HFFc6 (cell line): ENCODE results near the gene TEX2. TPM values are rescaled to one million over a fixed set of nuclear protein-coding genes. Genes with fewer than 3 reads are reported as not detected.
A peak's percentile ranks its signal among the peaks of the same experiment; 100 is the strongest.

Source experiments
- DNase-seq: peaks from one replicate; pipeline ENCODE4 v3.0.0-alpha.2; 2018
- H3K27ac Mint-ChIP-seq: 2 replicates; pipeline ENCODE4 v1.8.0; 2020; ENCODE audit warnings: mild to moderate bottlenecking, mixed read lengths
- H3K27me3 Mint-ChIP-seq: 2 replicates; pipeline ENCODE4 v1.8.0; 2021; ENCODE audit warnings: mild to moderate bottlenecking, moderate library complexity, mixed read lengths; ENCODE audit not compliant: insufficient read depth
- H3K36me3 Mint-ChIP-seq: 2 replicates; pipeline ENCODE4 v1.8.0; 2021; ENCODE audit warnings: low read depth, mixed read lengths
- H3K4me1 Mint-ChIP-seq: 2 replicates; pipeline ENCODE4 v1.8.0; 2020; ENCODE audit warnings: low read depth, mixed read lengths
- H3K4me3 Mint-ChIP-seq: 2 replicates; pipeline ENCODE4 v1.8.0; 2020; ENCODE audit warnings: mild to moderate bottlenecking, moderate library complexity, mixed read lengths
- H3K9me3 Mint-ChIP-seq: 2 replicates; pipeline ENCODE4 v1.8.0; 2020; ENCODE audit warnings: mild to moderate bottlenecking, mixed read lengths
- CTCF ChIP-seq: fragments of 200-600 bp; sonication (generic); IDR thresholded peaks from 2 replicates; pipeline ENCODE4 v1.5.0; 2021; ENCODE audit warnings: antibody characterized with exemption, mild to moderate bottlenecking
- total RNA-seq, 6 experiments: library from RNA; stranded (reverse); fragmentation: NEBNext Ultra II Directional; extraction: Animal tissue kit (Norgen Biotek cat#: 25700); gene quantifications; 2 replicates in 1 of 6; 3 replicates in 5 of 6; pipeline ENCODE4 v1.2.3, GENCODE V29; 2021

TEX2 gene
- total RNA-seq, 6 experiments from 2014 or later = 41.2 to 58.7 (median 44.4) TPM

DNA sequence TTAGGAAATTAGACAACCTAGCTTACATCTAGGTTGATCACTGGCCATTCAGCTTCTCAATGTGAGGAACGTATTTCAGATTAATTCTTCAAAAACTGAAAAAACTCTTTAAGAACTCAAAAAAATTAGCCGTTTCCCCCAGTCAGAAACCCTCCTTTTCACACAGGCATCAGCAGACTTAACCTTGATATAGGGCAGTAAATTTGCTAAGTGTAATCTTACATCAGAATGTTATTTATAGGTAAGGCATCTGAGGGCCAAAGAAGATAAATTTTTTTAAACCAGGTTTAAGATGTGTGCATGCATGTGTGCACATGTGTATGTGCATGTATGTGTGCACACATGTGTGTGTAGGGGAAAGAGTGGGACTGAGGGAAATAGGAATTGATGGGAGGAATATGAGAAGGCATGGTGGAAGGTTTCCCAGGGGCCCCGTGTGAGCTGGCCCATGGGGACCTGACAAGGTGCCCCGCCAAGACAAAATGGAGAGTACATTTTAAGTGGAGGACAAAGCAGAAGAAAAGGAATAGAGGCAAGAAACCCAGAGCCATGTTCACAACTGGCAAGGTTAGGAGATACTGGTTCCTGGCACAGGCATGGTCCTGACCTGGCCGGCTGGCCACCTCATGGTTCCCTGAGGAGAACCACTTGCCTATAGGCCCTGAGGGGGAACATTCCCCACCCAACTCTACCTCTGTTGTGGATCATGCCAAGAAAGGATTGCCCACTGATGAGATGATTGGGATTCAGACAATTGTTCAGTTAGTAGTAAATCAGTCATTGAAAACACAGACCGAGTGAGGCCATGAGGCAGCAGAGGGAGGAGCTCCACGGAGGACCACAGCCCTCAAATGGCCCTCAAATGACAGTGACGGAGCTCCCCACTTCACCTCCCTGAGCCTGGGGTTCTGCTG, 33.0 kb downstream of the TEX2 start:
- H3K4me3 Mint-ChIP-seq = peak overlapping the region; percentile 68
- peak overlapping the region; percentile 94 for H3K27ac Mint-ChIP-seq
- H3K36me3 Mint-ChIP-seq = peaks cover 6% of the 10 kb centered on the region

GRCh38 chr17:64226132-64226531, 36.9 kb downstream of the TEX2 start:
- H3K36me3 Mint-ChIP-seq = peaks cover 2% of the 10 kb centered on the region
- H3K9me3 Mint-ChIP-seq = no peaks in the 10 kb centered on the region
- no peak overlapping the region for H3K4me3 Mint-ChIP-seq
- no peak overlapping the region; the same call in 1 of the 2 replicates for H3K27ac Mint-ChIP-seq
- peaks cover 1% of the 10 kb centered on the region; the same call in 1 of the 2 replicates for H3K27me3 Mint-ChIP-seq
- no peak for DNase-seq
- TF ChIP-seq CTCF = no peak
- H3K4me1 Mint-ChIP-seq = peaks cover 40% of the 10 kb centered on the region

More for the DNA sequence above, 33.0 kb downstream of the TEX2 start:
- Mint-ChIP-seq H3K27me3 (no peaks in the 10 kb centered on the region), H3K9me3 (no peaks in the 10 kb centered on the region), H3K4me1 (peaks cover 52% of the 10 kb centered on the region)
- no peak for DNase-seq
- TF ChIP-seq CTCF = no peak

DNA sequence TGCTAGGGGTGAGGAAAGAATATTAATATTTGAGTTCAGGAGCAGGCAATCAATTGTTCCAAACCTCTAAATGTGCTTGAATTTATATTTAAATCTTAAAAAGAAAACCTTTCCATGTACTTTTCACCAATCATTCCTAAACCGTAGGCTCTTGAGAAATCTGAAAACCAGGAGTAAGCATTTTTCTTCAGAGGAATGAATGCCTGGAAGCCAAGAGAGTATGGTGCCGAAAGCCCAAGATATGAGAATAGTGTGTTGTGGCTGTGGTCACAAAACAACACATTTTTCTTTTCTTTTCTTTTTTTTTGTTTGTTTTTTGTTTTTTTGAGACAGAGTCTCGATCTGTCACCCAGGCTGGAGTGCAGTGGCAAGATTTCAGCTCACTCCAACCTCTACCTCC, 37.6 kb downstream of the TEX2 start:
- peaks cover 33% of the 10 kb centered on the region for H3K4me1 Mint-ChIP-seq
- H3K27ac Mint-ChIP-seq = no peak overlapping the region
- no peaks in the 10 kb centered on the region for H3K9me3 Mint-ChIP-seq
- no peak overlapping the region for H3K4me3 Mint-ChIP-seq
- TF ChIP-seq CTCF = no peak
- H3K27me3 Mint-ChIP-seq = peaks cover 1% of the 10 kb centered on the region; the same call in 1 of the 2 replicates
- H3K36me3 Mint-ChIP-seq = peaks cover 7% of the 10 kb centered on the region
- no peak for DNase-seq

- H3K4me3 Mint-ChIP-seq = no peak overlapping the region
- H3K27me3 Mint-ChIP-seq = peaks cover 1% of the 10 kb centered on the region; the same call in 1 of the 2 replicates
- no peak for DNase-seq
- H3K4me1 Mint-ChIP-seq = peaks cover 30% of the 10 kb centered on the region
- peaks cover 15% of the 10 kb centered on the region for H3K36me3 Mint-ChIP-seq
- no peaks in the 10 kb centered on the region for H3K9me3 Mint-ChIP-seq
- H3K27ac Mint-ChIP-seq = no peak overlapping the region
- TF ChIP-seq CTCF = no peak
Measured at GRCh38 chr17:64223931-64224629, 39.0 kb downstream of the TEX2 start.

GRCh38 chr17:64223283-64223682, 39.8 kb downstream of the TEX2 start:
- H3K9me3 Mint-ChIP-seq = no peaks in the 10 kb centered on the region
- no peak overlapping the region for H3K4me3 Mint-ChIP-seq
- H3K27ac Mint-ChIP-seq = no peak overlapping the region
- DNase-seq = no peak
- H3K27me3 Mint-ChIP-seq = peaks cover 1% of the 10 kb centered on the region; the same call in 1 of the 2 replicates
- peaks cover 27% of the 10 kb centered on the region for H3K4me1 Mint-ChIP-seq
- no peak for TF ChIP-seq CTCF
- peaks cover 15% of the 10 kb centered on the region for H3K36me3 Mint-ChIP-seq
